HL-60 (cell line): ENCODE measurements around the gene DOK6.

Source experiments
- GABPA ChIP-seq: IDR thresholded peaks from 2 replicates; pipeline ENCODE4 v1.6.1; 2012; ENCODE audit warnings: low read depth
- POLR2AphosphoS5 ChIP-seq: IDR thresholded peaks from 2 replicates; pipeline ENCODE4 v1.6.1; 2012; ENCODE audit warnings: low read depth
- TF ChIP-seq, protein P1 (sequence below): IDR thresholded peaks from one replicate; pipeline ENCODE4 v1.5.1; 2011; ENCODE audit warnings: low read length, control low read depth, inconsistent platforms; ENCODE audit not compliant: insufficient read depth

DNA sequence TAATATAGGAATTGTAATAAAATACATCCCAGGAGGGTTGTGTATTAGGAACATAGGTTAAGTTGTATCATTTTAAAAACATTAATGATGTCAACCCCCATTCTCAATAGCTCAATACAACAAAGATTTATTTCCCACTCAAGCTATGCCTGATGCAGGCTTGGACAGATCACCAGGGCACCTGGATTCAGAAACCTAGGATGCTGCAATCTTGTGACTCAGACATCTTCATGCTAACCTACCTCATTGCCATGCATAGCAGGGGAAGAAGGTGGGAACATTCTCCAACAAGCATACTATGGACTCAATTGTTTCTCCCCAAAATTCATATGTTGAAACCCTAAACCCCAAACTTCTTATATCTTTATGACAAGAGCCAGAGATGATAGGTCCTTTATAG is 302.8 kb downstream of the DOK6 start:
- TF ChIP-seq, protein P1, sequence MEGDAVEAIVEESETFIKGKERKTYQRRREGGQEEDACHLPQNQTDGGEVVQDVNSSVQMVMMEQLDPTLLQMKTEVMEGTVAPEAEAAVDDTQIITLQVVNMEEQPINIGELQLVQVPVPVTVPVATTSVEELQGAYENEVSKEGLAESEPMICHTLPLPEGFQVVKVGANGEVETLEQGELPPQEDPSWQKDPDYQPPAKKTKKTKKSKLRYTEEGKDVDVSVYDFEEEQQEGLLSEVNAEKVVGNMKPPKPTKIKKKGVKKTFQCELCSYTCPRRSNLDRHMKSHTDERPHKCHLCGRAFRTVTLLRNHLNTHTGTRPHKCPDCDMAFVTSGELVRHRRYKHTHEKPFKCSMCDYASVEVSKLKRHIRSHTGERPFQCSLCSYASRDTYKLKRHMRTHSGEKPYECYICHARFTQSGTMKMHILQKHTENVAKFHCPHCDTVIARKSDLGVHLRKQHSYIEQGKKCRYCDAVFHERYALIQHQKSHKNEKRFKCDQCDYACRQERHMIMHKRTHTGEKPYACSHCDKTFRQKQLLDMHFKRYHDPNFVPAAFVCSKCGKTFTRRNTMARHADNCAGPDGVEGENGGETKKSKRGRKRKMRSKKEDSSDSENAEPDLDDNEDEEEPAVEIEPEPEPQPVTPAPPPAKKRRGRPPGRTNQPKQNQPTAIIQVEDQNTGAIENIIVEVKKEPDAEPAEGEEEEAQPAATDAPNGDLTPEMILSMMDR = no peak
- no peak for TF ChIP-seq POLR2AphosphoS5
- TF ChIP-seq GABPA = no peak
